K562 (cell line): ENCODE measurements around the gene TUT4. TPM values are rescaled to one million over a fixed set of nuclear protein-coding genes. Genes with fewer than 3 reads are reported as not detected.

Source experiments
- ATAC-seq: fragments of 200-7000 bp; cut with Tn5 transposase; 3 replicates; pipeline ENCODE4 v1.9.1; 2020; ENCODE audit warnings: moderate library complexity
- BruUV-seq: library from RNA; stranded (reverse); fragments of 400-500 nt; replicated peaks from 2 replicates; lab custom pipeline; 2021; lab: Mats Ljungman, UMichigan
- CTCF ChIA-PET: fragments of 300-600 bp; formaldehyde crosslinking; extraction: SDS; loops from one replicate; lab custom pipeline; 2021; ENCODE audit warnings: low intra/inter-chr PET ratio; lab: Yijun Ruan, JAX
- POLR2A ChIA-PET: fragments of 300-600, 350-650 bp; sonication (Branson Sonifier 250); formaldehyde crosslinking; extraction: SDS; loops from one replicate; lab custom pipeline; 2021; ENCODE audit warnings: antibody characterized with exemption, inconsistent platforms; lab: Yijun Ruan, JAX
- DNase-seq, 4 experiments: peaks; one replicate each; pipeline versions ENCODE4 v3.0.0 to v3.0.0-alpha.2; 2011 to 2018; ENCODE audit warnings: low spot score in 3 of 4, mixed read lengths in 3 of 4; ENCODE audit errors: extremely low read depth in 1 of 4
- FAIRE-seq: peaks from 2 replicates; lab custom pipeline; 2011; peaks lifted over from hg19 to GRCh38; lab: Jason Lieb, UNC
- H2AFZ ChIP-seq: 2 replicates; pipeline ENCODE4 v1.6.0; 2011; ENCODE audit warnings: low read depth, low read length, control low read depth, inconsistent platforms
- H3K27ac ChIP-seq: fragments of 200-600 bp; 3 replicates; pipeline ENCODE4 v1.8.0; 2011; ENCODE audit warnings: low read depth, mild to moderate bottlenecking, control low read depth, inconsistent platforms, low read length, moderate library complexity, mixed read lengths; ENCODE audit errors: extremely low read depth
- H3K27me3 ChIP-seq, 2 experiments: fragments of 300-600 bp in 1 of 2; 2 replicates in 1 of 2; 3 replicates in 1 of 2; pipeline versions ENCODE4 v1.6.0 to v1.8.0; 2011; ENCODE audit warnings: inconsistent platforms in 2 of 2, low read length in 2 of 2, mild to moderate bottlenecking in 1 of 2, mixed read lengths in 1 of 2, moderate library complexity in 1 of 2; ENCODE audit not compliant: control insufficient read depth in 2 of 2, insufficient read depth in 2 of 2
- H3K36me3 ChIP-seq: fragments of 300-600 bp; 3 replicates; pipeline ENCODE4 v1.8.0; 2011; ENCODE audit warnings: mild to moderate bottlenecking, low read length, inconsistent platforms; ENCODE audit not compliant: control insufficient read depth, insufficient read depth
- H3K4me1 ChIP-seq, 2 experiments: fragments of 200-600 bp in 1 of 2; replicated peaks in 1 of 2; 2 replicates in 1 of 2; 3 replicates in 1 of 2; pipeline versions ENCODE4 v1.5.1 to v1.8.0; 2011; ENCODE audit warnings: inconsistent platforms in 2 of 2, low read length in 2 of 2, mild to moderate bottlenecking in 1 of 2, mixed read lengths in 1 of 2, moderate library complexity in 1 of 2; ENCODE audit not compliant: control insufficient read depth in 2 of 2, insufficient read depth in 2 of 2
- H3K4me2 ChIP-seq: 2 replicates; pipeline ENCODE4 v1.6.1; 2011; ENCODE audit warnings: low read length, control low read depth, inconsistent platforms, mixed read lengths; ENCODE audit not compliant: insufficient read depth
- H3K4me3 ChIP-seq: fragments of 200-600 bp; sonication (generic), shearing (Covaris generic); 2 replicates; pipeline ENCODE4 v1.5.1; 2016; ENCODE audit warnings: control low read depth, inconsistent platforms
- H3K79me2 ChIP-seq: fragments of 200-600 bp; 3 replicates; pipeline ENCODE4 v1.8.0; 2011; ENCODE audit warnings: low read length, inconsistent platforms; ENCODE audit not compliant: control insufficient read depth, insufficient read depth
- H3K9ac ChIP-seq, 2 experiments: 2 replicates each; pipeline versions ENCODE4 v1.6.0 to v1.6.1; 2011; ENCODE audit warnings: low read depth in 2 of 2, low read length in 2 of 2, control low read depth in 1 of 2, inconsistent platforms in 1 of 2, mild to moderate bottlenecking in 1 of 2, mixed read lengths in 1 of 2; ENCODE audit not compliant: insufficient read depth in 1 of 2
- H3K9me1 ChIP-seq: one replicate; pipeline ENCODE4 v1.6.0; 2011; ENCODE audit warnings: inconsistent platforms, mild to moderate bottlenecking, low read length, moderate library complexity; ENCODE audit not compliant: control insufficient read depth, insufficient read depth
- H3K9me3 ChIP-seq: replicated peaks from 2 replicates; pipeline ENCODE4 v1.5.1; 2011; ENCODE audit warnings: low read depth, low read length, inconsistent platforms; ENCODE audit not compliant: control insufficient read depth, insufficient read depth
- H4K20me1 ChIP-seq: replicated peaks from 2 replicates; pipeline ENCODE4 v1.6.1; 2011; ENCODE audit warnings: low read length, inconsistent platforms, mixed read lengths; ENCODE audit not compliant: control insufficient read depth, insufficient read depth
- CBFA2T2 ChIP-seq: fragments of 450-650 bp; conservative IDR thresholded peaks from 2 replicates; pipeline ENCODE4 v1.6.1; 2017; ENCODE audit warnings: mild to moderate bottlenecking
- CEBPB ChIP-seq: fragments of 450-650 bp; IDR thresholded peaks from 2 replicates; pipeline ENCODE4 v1.6.1; 2016; ENCODE audit warnings: missing genetic modification characterization, missing compliant biosample characterization
- CEBPG ChIP-seq, 3 experiments: fragments of 200-800 bp in 1 of 3; sonication (Bioruptor generic) in 1 of 3; sonication (generic) in 1 of 3; formaldehyde crosslinking in 1 of 3; IDR thresholded peaks in 2 of 3; conservative IDR thresholded peaks in 1 of 3; 2 replicates each; pipeline versions ENCODE4 v1.6.1 to v1.8.0; 2016 to 2022; ENCODE audit warnings: missing compliant biosample characterization in 2 of 3, missing genetic modification characterization in 2 of 3, mild to moderate bottlenecking in 1 of 3, missing genetic modification reagents in 1 of 3
- GABPA ChIP-seq: fragments of 200-800 bp; sonication (Bioruptor generic); conservative IDR thresholded peaks from 2 replicates; pipeline ENCODE4 v1.6.1; 2016; ENCODE audit warnings: low read depth, missing genetic modification characterization, missing compliant biosample characterization
- RCOR1 ChIP-seq, 2 experiments: IDR thresholded peaks; 2 replicates each; pipeline ENCODE4 v1.6.1; 2012; ENCODE audit warnings: low read depth in 2 of 2, low read length in 2 of 2, borderline replicate concordance in 1 of 2, improper control_type of control experiment in 1 of 2
- SAFB2 ChIP-seq: fragments of 200-400 bp; formaldehyde crosslinking; IDR thresholded peaks from 2 replicates; pipeline ENCODE4 v1.6.1; 2018; ENCODE audit warnings: borderline replicate concordance, low read length, low read depth, moderate library complexity; ENCODE audit not compliant: severe bottlenecking
- SOX6 ChIP-seq: fragments of 450-650 bp; IDR thresholded peaks from 2 replicates; pipeline ENCODE4 v1.6.1; 2014; ENCODE audit warnings: mild to moderate bottlenecking
- ZNF561 ChIP-seq: fragments of 450-650 bp; formaldehyde crosslinking; conservative IDR thresholded peaks from 2 replicates; pipeline ENCODE4 v1.4.0; 2020; ENCODE audit warnings: mild to moderate bottlenecking, moderate library complexity
- WGBS: fragments of 100-300 bp; shearing (Covaris generic); methylation state at CpG from one replicate; pipeline ENCODE4 v1.1.6; 2016; ENCODE audit warnings: low coverage, mixed read lengths; ENCODE audit not compliant: insufficient coverage; ENCODE audit errors: missing lambda C conversion rate; 5-methylcytosine and 5-hydroxymethylcytosine counted together
- in situ Hi-C: fragments of 300-500 bp; cut with MboI; formaldehyde crosslinking; loops from 4 replicates; pipeline ENCODE4 v1.15.0; 2018; ENCODE audit warnings: inconsistent platforms, mixed read lengths
- intact Hi-C: fragments of 100-400 bp; cut with micrococcal nuclease; formaldehyde crosslinking; loops from 2 replicates; pipeline ENCODE4 v1.14.2; 2022
- polyA plus RNA-seq, 8 experiments: library from polyadenylated mRNA; depleted of rRNA in 4 of 8; stranded (reverse) in 5 of 8; unstranded in 3 of 8; fragments of >200 nt; fragmentation: Nextera tagmentation in 2 of 8; fragmentation: Illumina TruSeq in 1 of 8; extraction: Ambion mirVana in 2 of 8; extraction: Trizol in 1 of 8; gene quantifications; 2 replicates each; pipeline versions ENCODE4 v1.2.1 to v1.2.3, GENCODE V29; 2011 to 2014; ENCODE audit warnings: inconsistent platforms in 1 of 8, missing spikeins in 1 of 8
- total RNA-seq, 7 experiments: library from RNA; depleted of rRNA in 6 of 7; stranded (reverse); fragments of >200 nt in 6 of 7; fragmentation: Illumina TruSeq in 2 of 7; extraction: Trizol in 2 of 7; gene quantifications; 2 replicates each; pipeline versions ENCODE4 v1.2.1 to v1.2.3, GENCODE V29; 2011 to 2021; ENCODE audit warnings: low replicate concordance in 1 of 7
- TF ChIP-seq, protein P1 (sequence below): fragments of 450-650 bp; IDR thresholded peaks from 2 replicates; pipeline ENCODE4 v1.6.1; 2016

Gene TUT4
- total and polyA plus RNA-seq, 9 of the 15 experiments (the other 6 are each of a cell fraction or from before 2014, with no cell fraction given): 15.8 to 53.5 (median 36.7) TPM

DNA sequence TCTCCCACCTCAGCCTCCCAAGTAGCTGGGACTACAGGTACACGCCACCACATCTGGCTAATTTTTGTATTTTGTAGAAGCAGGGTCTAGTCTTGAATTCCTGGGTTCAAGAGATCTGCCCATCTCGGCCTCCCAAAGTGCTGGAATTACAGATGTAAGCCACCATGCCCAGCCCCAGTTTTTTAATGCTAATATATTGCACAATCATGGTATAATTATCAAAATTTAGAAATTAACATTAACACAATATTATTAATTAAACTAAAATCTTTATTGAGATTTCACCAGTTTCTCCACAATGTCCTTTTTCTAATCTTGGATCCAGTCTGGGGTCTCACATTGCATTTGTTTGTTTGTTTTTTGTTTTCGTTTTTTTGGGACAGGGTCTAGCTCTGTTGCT is 27.4 kb upstream of the TUT4 start:
- FAIRE-seq (no peak), DNase-seq (no peak), ATAC-seq (no peak)
- Histone ChIP-seq H4K20me1 (no peaks in the 10 kb centered on the region), H2AFZ (no peak overlapping the region), H3K27ac (no peak overlapping the region), H3K79me2 (no peaks in the 10 kb centered on the region), H3K9ac (no peak overlapping the region), H3K4me2 (no peak overlapping the region), H3K4me1 (no peaks in the 10 kb centered on the region), H3K27me3 (0 out of 5 replicates have a peak, but pooled peaks cover 0 to 4% of the 10 kb centered on the region in 2 experiments), H3K4me3 (no peak overlapping the region), H3K9me3 (no peaks in the 10 kb centered on the region; the same call in 1 of the 2 replicates), H3K36me3 (no peaks in the 10 kb centered on the region), H3K9me1 (no peaks in the 10 kb centered on the region)
- CTCF ChIA-PET: no interaction called here
- in situ Hi-C loops (no loop called here), intact Hi-C loops (no loop called here)
- TF ChIP-seq CEBPB (tag) (peak; percentile 84), SAFB2 (no peak), CEBPG (CRISPR knock-in tag; IDR thresholded peaks at IDR 0.05) (no peak), CEBPG (tag; conservative IDR thresholded peaks at IDR 0.05 in 1 of 2, IDR thresholded peaks at IDR 0.05 in 1 of 2) (peak; percentile 39 to 88; a peak in 3 of 4 replicates)
- WGBS: 10% methylated on average over 3 of the region's 3 CpGs
- no TSS peak for BruUV-seq
- POLR2A ChIA-PET: interaction anchor here (0.8 to 1.2 kb wide), 4 partner anchors 12 to 1357 kb away, joined by 3 to 5 read pairs (median 4); no protein-coding TSS in a partner anchor

DNA sequence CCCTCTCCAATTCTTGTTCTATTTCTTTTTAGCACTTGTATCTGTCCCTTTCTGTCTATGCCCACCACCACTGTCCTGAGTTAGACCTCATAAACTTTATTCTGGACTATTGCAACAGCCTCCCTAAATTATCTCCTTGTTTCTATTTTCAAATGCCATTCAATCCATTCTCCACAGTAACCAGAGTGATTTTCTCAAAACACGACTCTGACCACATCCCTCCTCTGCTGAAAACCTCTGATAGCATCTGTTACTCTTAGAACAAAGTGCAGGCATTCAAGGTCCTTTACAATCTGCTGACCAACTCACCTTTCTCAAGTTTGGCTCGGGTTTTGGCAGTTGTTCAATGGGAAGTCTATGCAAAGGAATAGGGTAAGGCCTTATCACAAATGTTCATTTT is 26.5 kb upstream of the TUT4 start:
- H3K4me2 ChIP-seq: no peak overlapping the region
- 1% methylated on average over 2 of the region's 2 CpGs for WGBS
- H3K79me2 ChIP-seq: no peaks in the 10 kb centered on the region
- no peak overlapping the region for H3K9ac ChIP-seq
- no peak overlapping the region for H2AFZ ChIP-seq
- POLR2A ChIA-PET: no interaction called here
- no peaks in the 10 kb centered on the region; the same call in 1 of the 2 replicates for H3K9me3 ChIP-seq
- DNase-seq (no peak), FAIRE-seq (no peak), ATAC-seq (no peak)
- no peak overlapping the region for H3K27ac ChIP-seq
- no peaks in the 10 kb centered on the region for H3K9me1 ChIP-seq
- H4K20me1 ChIP-seq: no peaks in the 10 kb centered on the region
- intact Hi-C loops: no loop called here
- H3K4me3 ChIP-seq: no peak overlapping the region
- no peaks in the 10 kb centered on the region; a peak in 1 of 5 replicates for H3K4me1 ChIP-seq
- CTCF ChIA-PET: no interaction called here
- H3K36me3 ChIP-seq: no peaks in the 10 kb centered on the region
- in situ Hi-C loops: no loop called here
- TF ChIP-seq CEBPB (tag) (peak; percentile 35), RCOR1 (IDR thresholded peaks at IDR 0.05; ENCODE audit: borderline replicate concordance in 1 of 2, low read depth in 2 of 2, low read length in 2 of 2) (0 out of 4 replicates have a peak, but pooled peaks of 1 of the 2 experiments have one; percentile 11), CBFA2T2 (no peak), ZNF561 (CRISPR knock-in tag) (no peak), CEBPG (CRISPR knock-in tag; IDR thresholded peaks at IDR 0.05) (no peak), CEBPG (tag; conservative IDR thresholded peaks at IDR 0.05 in 1 of 2, IDR thresholded peaks at IDR 0.05 in 1 of 2) (peak; percentile 65 to 72), SOX6 (0 out of 2 replicates have a peak, but pooled peaks have one; percentile 25), GABPA (tag) (0 out of 2 replicates have a peak, but pooled peaks have one; percentile 34)
- TF ChIP-seq, protein P1, sequence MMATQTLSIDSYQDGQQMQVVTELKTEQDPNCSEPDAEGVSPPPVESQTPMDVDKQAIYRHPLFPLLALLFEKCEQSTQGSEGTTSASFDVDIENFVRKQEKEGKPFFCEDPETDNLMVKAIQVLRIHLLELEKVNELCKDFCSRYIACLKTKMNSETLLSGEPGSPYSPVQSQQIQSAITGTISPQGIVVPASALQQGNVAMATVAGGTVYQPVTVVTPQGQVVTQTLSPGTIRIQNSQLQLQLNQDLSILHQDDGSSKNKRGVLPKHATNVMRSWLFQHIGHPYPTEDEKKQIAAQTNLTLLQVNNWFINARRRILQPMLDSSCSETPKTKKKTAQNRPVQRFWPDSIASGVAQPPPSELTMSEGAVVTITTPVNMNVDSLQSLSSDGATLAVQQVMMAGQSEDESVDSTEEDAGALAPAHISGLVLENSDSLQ: peak; percentile 61; the same call in 1 of the 2 replicates
- H3K27me3 ChIP-seq: 0 out of 5 replicates have a peak, but pooled peaks cover 0 to 4% of the 10 kb centered on the region in 2 experiments
- BruUV-seq: no TSS peak
